SK-N-DZ (cell line): ENCODE results near the gene CLHC1.
A peak's percentile ranks its signal among the peaks of the same experiment; 100 is the strongest.
"Not testable (repeated sequence)": the region's sequence is repeated elsewhere in the genome, so short reads cannot be mapped to it uniquely, and the experiment has no call there.

ENCODE experiments used
- DNase-seq: peaks from one replicate; pipeline ENCODE4 v3.0.0-alpha.2; 2015; ENCODE audit warnings: low spot score

The CLHC1 gene

GRCh38 chr2:55232863-55233657, 967 bp upstream of the CLHC1 start:
- DNase-seq = no peak

GRCh38 chr2:55231546-55232083, 478 bp downstream of the CLHC1 start:
- no peak for DNase-seq

GRCh38 chr2:55230551-55230950, 1.5 kb downstream of the CLHC1 start:
- DNase-seq = no peak

- DNase-seq = no peak
Observed at GRCh38 chr2:55229221-55229620, 2.9 kb downstream of the CLHC1 start.

GRCh38 chr2:55228226-55228563, 3.9 kb downstream of the CLHC1 start:
- DNase-seq = no peak

GRCh38 chr2:55227437-55228225, 4.5 kb downstream of the CLHC1 start:
- DNase-seq = not testable (repeated sequence)

- no peak for DNase-seq
Observed at GRCh38 chr2:55225481-55226020, 6.5 kb downstream of the CLHC1 start.

- no peak for DNase-seq
Observed at GRCh38 chr2:55224761-55225261, 7.3 kb downstream of the CLHC1 start.

GRCh38 chr2:55223958-55224760, 7.9 kb downstream of the CLHC1 start:
- no peak for DNase-seq

- DNase-seq = no peak
Observed at GRCh38 chr2:55213822-55214221, 18.3 kb downstream of the CLHC1 start.

- DNase-seq = no peak
Observed at GRCh38 chr2:55204950-55205349, 27.1 kb downstream of the CLHC1 start.

GRCh38 chr2:55204536-55204935, 27.6 kb downstream of the CLHC1 start:
- no peak for DNase-seq

- no peak for DNase-seq
Observed at GRCh38 chr2:55200416-55200815, 31.7 kb downstream of the CLHC1 start.

- no peak for DNase-seq
Observed at GRCh38 chr2:55196526-55196925, 35.6 kb downstream of the CLHC1 start.

GRCh38 chr2:55191888-55192287, 40.2 kb downstream of the CLHC1 start:
- DNase-seq = not testable (repeated sequence)

- DNase-seq = not testable (repeated sequence)
Observed at GRCh38 chr2:55186837-55187236, 45.3 kb downstream of the CLHC1 start.

GRCh38 chr2:55180374-55180773, 51.7 kb downstream of the CLHC1 start:
- DNase-seq = no peak

GRCh38 chr2:55176094-55176415, 56.0 kb downstream of the CLHC1 start:
- DNase-seq = no peak

GRCh38 chr2:55175254-55176093, 56.6 kb downstream of the CLHC1 start:
- DNase-seq = peak; percentile 46

- no peak for DNase-seq
Observed at GRCh38 chr2:55173438-55174054, 58.5 kb downstream of the CLHC1 start.
